OCI-LY7 (cell line): ENCODE results near the gene SPATA31D3. TPM values are rescaled to one million over a fixed set of nuclear protein-coding genes. Genes with fewer than 3 reads are reported as not detected.
"Not testable (repeated sequence)": the region's sequence is repeated elsewhere in the genome, so short reads cannot be mapped to it uniquely, and the experiment has no call there.

Experiments
- BruUV-seq: library from RNA; stranded (reverse); fragments of 400-500 nt; replicated peaks from 2 replicates; lab custom pipeline; 2021; lab: Mats Ljungman, UMichigan
- CTCF ChIA-PET: fragments of 300-600 bp; sonication (Branson Sonifier 250); formaldehyde crosslinking; loops from one replicate; lab custom pipeline; 2022; ENCODE audit warnings: antibody characterized with exemption; ENCODE audit not compliant: unreplicated experiment; lab: Charles Lee
- POLR2A ChIA-PET: fragments of 300-600 bp; sonication (Branson Sonifier 250); formaldehyde crosslinking; loops from one replicate; lab custom pipeline; 2022; ENCODE audit warnings: antibody characterized with exemption; lab: Charles Lee
- DNase-seq: peaks from one replicate; pipeline ENCODE4 v3.0.0-alpha.2; 2015; ENCODE audit warnings: low spot score
- H2AFZ ChIP-seq: fragments of 200-600 bp; sonication (generic), shearing (Covaris generic); 2 replicates; pipeline ENCODE4 v1.6.1; 2014; ENCODE audit warnings: mild to moderate bottlenecking, antibody characterized with exemption, low read length, moderate library complexity
- H3K27ac ChIP-seq: fragments of 200-600 bp; sonication (generic); 2 replicates; pipeline ENCODE4 v1.5.1; 2014; ENCODE audit warnings: mixed run types, low read depth, mild to moderate bottlenecking, moderate library complexity, low read length, inconsistent platforms; ENCODE audit not compliant: poor library complexity, severe bottlenecking
- H3K36me3 ChIP-seq: fragments of 200-600 bp; sonication (generic); 2 replicates; pipeline ENCODE4 v1.6.1; 2014; ENCODE audit warnings: mild to moderate bottlenecking, antibody characterized with exemption, low read length, moderate library complexity, mixed read lengths; ENCODE audit not compliant: insufficient read depth
- H3K4me1 ChIP-seq: fragments of 200-600 bp; sonication (generic); 2 replicates; pipeline ENCODE4 v1.5.1; 2014; ENCODE audit warnings: mild to moderate bottlenecking, low read length; ENCODE audit not compliant: insufficient read depth, poor library complexity, severe bottlenecking
- H3K4me2 ChIP-seq: fragments of 200-600 bp; sonication (generic); 2 replicates; pipeline ENCODE4 v1.6.1; 2014; ENCODE audit warnings: mild to moderate bottlenecking, low read length
- H3K4me3 ChIP-seq: fragments of 200-600 bp; sonication (generic); 2 replicates; pipeline ENCODE4 v1.5.1; 2014; ENCODE audit warnings: mild to moderate bottlenecking, low read depth, low read length; ENCODE audit not compliant: poor library complexity, severe bottlenecking
- H3K79me2 ChIP-seq: fragments of 200-600 bp; sonication (generic); 2 replicates; pipeline ENCODE4 v1.6.1; 2016; ENCODE audit warnings: low read depth, mild to moderate bottlenecking, low read length, moderate library complexity, mixed read lengths; ENCODE audit not compliant: insufficient read depth
- H3K9me2 ChIP-seq: fragments of 200-600 bp; sonication (generic); 2 replicates; pipeline ENCODE4 v1.6.1; 2016; ENCODE audit warnings: mild to moderate bottlenecking, low read length, mixed read lengths; ENCODE audit not compliant: insufficient read depth
- H3K9me3 ChIP-seq: fragments of 200-600 bp; sonication (generic); 2 replicates; pipeline ENCODE4 v1.6.1; 2014; ENCODE audit warnings: mild to moderate bottlenecking, mixed run types, low read length, mixed read lengths
- H4K20me1 ChIP-seq: fragments of 200-600 bp; sonication (generic); 2 replicates; pipeline ENCODE4 v1.6.1; 2014; ENCODE audit warnings: mild to moderate bottlenecking, antibody characterized with exemption, low read length, moderate library complexity, mixed read lengths; ENCODE audit not compliant: insufficient read depth
- CTCF ChIP-seq: fragments of 200-600 bp; sonication (generic); conservative IDR thresholded peaks from 2 replicates; pipeline ENCODE4 v1.5.1; 2014; ENCODE audit warnings: mild to moderate bottlenecking, antibody characterized with exemption, low read length, moderate library complexity, mixed read lengths
- EZH2phosphoT487 ChIP-seq: fragments of 200-600 bp; sonication (generic); IDR thresholded peaks from 2 replicates; pipeline ENCODE4 v1.6.1; 2018; ENCODE audit warnings: low read depth, borderline replicate concordance, mild to moderate bottlenecking, mixed run types, antibody characterized with exemption, low read length, moderate library complexity, mixed read lengths
- intact Hi-C: fragments of 100-400 bp; cut with micrococcal nuclease; formaldehyde crosslinking; loops from one replicate; pipeline ENCODE4 v1.10.0; 2022; ENCODE audit not compliant: unreplicated experiment
- total RNA-seq, 2 experiments: library from RNA; depleted of rRNA in 1 of 2; stranded (reverse); fragments of >200 nt in 1 of 2; shearing (Covaris generic) in 1 of 2; gene quantifications; 2 replicates each; pipeline ENCODE4 v1.2.3, GENCODE V29; 2014 to 2022

Gene SPATA31D3
- total RNA-seq, 2 experiments from 2014 or later, result not detected

DNA sequence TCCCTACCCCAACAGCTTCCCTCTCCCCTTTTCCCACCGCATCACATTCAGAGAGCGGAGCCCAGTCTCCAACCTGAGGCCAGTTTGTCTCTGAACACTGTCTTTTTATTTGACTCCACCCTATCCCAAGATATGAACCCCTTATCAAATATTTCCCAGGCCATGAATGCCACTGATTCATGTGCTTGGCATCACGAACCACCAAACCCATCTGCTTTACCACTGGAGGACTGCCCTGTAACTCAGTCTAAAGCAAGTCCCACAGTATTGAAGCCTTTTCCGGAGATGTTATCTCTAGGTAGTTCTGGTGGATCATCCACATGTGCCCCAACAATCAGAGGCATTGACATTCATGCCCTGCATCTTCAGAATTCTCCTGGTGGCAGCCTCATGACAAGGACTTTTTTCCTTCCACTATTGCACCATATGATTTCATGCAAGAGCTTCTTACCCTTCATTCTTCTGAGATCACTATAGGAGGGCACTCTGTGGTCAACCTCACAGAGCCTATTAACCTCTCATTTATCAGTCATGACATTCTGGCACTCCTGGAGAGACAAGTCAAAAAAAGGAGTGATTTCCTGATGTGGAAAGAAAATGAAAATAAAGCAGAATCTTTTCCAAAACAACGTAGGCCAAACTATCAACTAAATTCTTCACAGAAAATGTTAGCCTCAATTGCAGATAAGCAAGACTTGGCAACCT, 27.3 kb upstream of the SPATA31D3 start:
- Histone ChIP-seq H3K4me3 (no peak overlapping the region), H3K9me3 (no peaks in the 10 kb centered on the region), H3K36me3 (no peaks in the 10 kb centered on the region), H4K20me1 (no peaks in the 10 kb centered on the region), H3K79me2 (no peaks in the 10 kb centered on the region), H3K4me1 (no peaks in the 10 kb centered on the region), H2AFZ (no peak overlapping the region), H3K9me2 (no peaks in the 10 kb centered on the region), H3K4me2 (no peak overlapping the region), H3K27ac (no peak overlapping the region)
- CTCF ChIA-PET, result no interaction called here
- POLR2A ChIA-PET, result no interaction called here
- intact Hi-C loops, result no loop called here
- no peak for DNase-seq
- TF ChIP-seq CTCF (no peak), EZH2phosphoT487 (no peak)
- BruUV-seq, result no TSS peak

DNA sequence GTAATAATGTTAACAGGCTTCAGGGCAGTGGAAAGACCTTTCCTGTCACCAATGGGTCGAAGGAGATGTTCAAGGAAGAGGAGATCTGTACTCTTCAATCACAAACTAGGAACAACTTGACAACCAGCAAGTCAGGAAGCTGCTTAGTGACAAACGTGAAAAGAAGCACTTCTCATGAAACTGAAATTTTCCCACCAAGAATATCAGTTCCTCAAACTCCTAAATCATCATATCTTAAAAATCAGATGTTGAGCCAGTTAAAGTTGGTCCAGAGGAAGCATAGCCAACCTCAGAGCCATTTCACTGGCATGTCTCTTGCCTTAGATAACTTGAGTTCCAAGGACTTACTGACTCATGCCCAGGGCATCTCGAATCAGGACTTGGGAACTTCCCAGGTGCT, 24.8 kb upstream of the SPATA31D3 start:
- H3K4me3 ChIP-seq, H3K4me2 ChIP-seq, H3K36me3 ChIP-seq, H3K9me3 ChIP-seq, H2AFZ ChIP-seq, intact Hi-C loops, DNase-seq, H3K27ac ChIP-seq, H3K4me1 ChIP-seq, POLR2A ChIA-PET, H3K79me2 ChIP-seq, BruUV-seq, H4K20me1 ChIP-seq, CTCF ChIA-PET, H3K9me2 ChIP-seq: not testable (repeated sequence)

DNA sequence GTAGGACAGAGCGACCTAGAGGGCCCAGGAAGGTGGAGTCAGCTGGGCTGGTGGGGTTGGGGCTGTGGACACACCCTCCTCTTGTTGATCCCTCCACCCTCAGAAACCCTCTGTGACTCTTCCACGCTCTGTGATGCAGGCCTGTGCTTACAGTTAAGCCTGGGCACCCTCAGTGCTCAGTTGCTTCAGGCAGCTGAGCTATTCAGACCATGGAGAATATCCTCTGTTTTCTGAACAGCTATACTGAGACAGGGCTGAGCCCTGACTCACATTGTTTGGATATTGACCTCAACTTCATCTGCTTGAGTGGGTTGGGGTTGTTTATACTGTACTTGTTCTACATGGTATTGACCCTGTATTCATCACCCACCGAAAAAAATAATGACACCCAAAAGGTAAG, 15.0 kb upstream of the SPATA31D3 start, which contains the start of gene SPATA31D4:
Gene SPATA31D4, plus strand, starts transcription at position 124 of the 400 bp plus-strand sequence. Its CDS starts 86 bp downstream, at position 210.
- H3K4me1 ChIP-seq, H3K79me2 ChIP-seq, H3K9me3 ChIP-seq, H3K27ac ChIP-seq, H4K20me1 ChIP-seq, H3K36me3 ChIP-seq, DNase-seq, intact Hi-C loops, H3K9me2 ChIP-seq, H2AFZ ChIP-seq, BruUV-seq, H3K4me2 ChIP-seq, H3K4me3 ChIP-seq, CTCF ChIA-PET, POLR2A ChIA-PET: not testable (repeated sequence)

DNA sequence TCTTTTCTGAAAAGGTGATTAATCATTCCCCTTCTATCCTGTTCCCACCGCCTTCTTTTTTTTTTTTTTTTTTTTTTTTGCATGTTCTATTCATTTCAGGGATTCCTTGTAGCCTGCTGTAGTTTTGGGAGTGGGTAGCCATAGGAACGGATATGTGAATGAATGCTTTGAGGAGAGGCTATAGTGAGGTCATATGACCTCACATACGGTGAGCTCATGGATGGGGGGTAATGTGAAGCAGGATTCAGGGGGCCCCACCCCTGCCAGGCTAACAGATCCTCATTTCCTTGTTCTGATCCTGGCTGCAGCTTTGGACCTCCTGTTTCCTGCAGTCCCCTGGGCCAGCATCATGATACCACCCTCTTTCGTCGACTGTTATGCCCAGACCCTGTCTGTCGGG, 13.2 kb upstream of the SPATA31D3 start:
- H4K20me1 ChIP-seq, POLR2A ChIA-PET: not testable (repeated sequence)

DNA sequence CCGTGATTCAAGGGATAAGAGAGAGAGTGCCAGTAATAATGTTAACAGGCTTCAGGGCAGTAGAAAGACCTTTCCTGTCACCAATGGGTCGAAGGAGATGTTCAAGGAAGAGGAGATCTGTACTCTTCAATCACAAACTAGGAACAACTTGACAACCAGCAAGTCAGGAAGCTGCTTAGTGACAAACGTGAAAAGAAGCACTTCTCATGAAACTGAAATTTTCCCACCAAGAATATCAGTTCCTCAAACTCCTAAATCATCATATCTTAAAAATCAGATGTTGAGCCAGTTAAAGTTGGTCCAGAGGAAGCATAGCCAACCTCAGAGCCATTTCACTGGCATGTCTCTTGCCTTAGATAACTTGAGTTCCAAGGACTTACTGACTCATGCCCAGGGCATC, 9.8 kb upstream of the SPATA31D3 start:
- H3K27ac ChIP-seq, POLR2A ChIA-PET, DNase-seq, H3K79me2 ChIP-seq, H4K20me1 ChIP-seq, H3K4me3 ChIP-seq, intact Hi-C loops, H3K36me3 ChIP-seq, H3K9me2 ChIP-seq, CTCF ChIA-PET, BruUV-seq, H2AFZ ChIP-seq, H3K4me1 ChIP-seq, H3K9me3 ChIP-seq, H3K4me2 ChIP-seq: not testable (repeated sequence)

More for the DNA sequence above, 13.2 kb upstream of the SPATA31D3 start:
- H3K4me1 ChIP-seq, H3K36me3 ChIP-seq, CTCF ChIA-PET, H3K4me2 ChIP-seq, BruUV-seq, intact Hi-C loops, H3K9me3 ChIP-seq, H3K4me3 ChIP-seq, H3K79me2 ChIP-seq, DNase-seq, H3K27ac ChIP-seq, H3K9me2 ChIP-seq, H2AFZ ChIP-seq: not testable (repeated sequence)
